A673 (cell line): ENCODE data around the gene C11orf71.

ENCODE experiments used
- EZH2 ChIP-seq: fragments of 200-600 bp; sonication (generic); IDR thresholded peaks from 2 replicates; pipeline ENCODE4 v1.6.1; 2017; ENCODE audit warnings: borderline replicate concordance, low read depth, mild to moderate bottlenecking, mixed read lengths, antibody characterized with exemption, low read length; ENCODE audit not compliant: poor library complexity, severe bottlenecking
- TF ChIP-seq, protein P1 (sequence below): fragments of 300-800, 200-600 bp; sonication (generic); conservative IDR thresholded peaks from 2 replicates; pipeline ENCODE4 v1.5.1; 2017; ENCODE audit warnings: low read depth, mild to moderate bottlenecking, antibody characterized with exemption, low read length, moderate library complexity, mixed read lengths

GRCh38 chr11:114426280-114426679, 26.0 kb upstream of the C11orf71 start:
- TF ChIP-seq, protein P1, sequence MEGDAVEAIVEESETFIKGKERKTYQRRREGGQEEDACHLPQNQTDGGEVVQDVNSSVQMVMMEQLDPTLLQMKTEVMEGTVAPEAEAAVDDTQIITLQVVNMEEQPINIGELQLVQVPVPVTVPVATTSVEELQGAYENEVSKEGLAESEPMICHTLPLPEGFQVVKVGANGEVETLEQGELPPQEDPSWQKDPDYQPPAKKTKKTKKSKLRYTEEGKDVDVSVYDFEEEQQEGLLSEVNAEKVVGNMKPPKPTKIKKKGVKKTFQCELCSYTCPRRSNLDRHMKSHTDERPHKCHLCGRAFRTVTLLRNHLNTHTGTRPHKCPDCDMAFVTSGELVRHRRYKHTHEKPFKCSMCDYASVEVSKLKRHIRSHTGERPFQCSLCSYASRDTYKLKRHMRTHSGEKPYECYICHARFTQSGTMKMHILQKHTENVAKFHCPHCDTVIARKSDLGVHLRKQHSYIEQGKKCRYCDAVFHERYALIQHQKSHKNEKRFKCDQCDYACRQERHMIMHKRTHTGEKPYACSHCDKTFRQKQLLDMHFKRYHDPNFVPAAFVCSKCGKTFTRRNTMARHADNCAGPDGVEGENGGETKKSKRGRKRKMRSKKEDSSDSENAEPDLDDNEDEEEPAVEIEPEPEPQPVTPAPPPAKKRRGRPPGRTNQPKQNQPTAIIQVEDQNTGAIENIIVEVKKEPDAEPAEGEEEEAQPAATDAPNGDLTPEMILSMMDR = no peak
- no peak for TF ChIP-seq EZH2
